ENCODE data around the gene LSP1. TPM values are rescaled to one million over a fixed set of nuclear protein-coding genes. Genes with fewer than 3 reads are reported as not detected.

LSP1 gene
- total and polyA plus RNA-seq, 10 donors = 136 to 422 (median 335) TPM

DNA sequence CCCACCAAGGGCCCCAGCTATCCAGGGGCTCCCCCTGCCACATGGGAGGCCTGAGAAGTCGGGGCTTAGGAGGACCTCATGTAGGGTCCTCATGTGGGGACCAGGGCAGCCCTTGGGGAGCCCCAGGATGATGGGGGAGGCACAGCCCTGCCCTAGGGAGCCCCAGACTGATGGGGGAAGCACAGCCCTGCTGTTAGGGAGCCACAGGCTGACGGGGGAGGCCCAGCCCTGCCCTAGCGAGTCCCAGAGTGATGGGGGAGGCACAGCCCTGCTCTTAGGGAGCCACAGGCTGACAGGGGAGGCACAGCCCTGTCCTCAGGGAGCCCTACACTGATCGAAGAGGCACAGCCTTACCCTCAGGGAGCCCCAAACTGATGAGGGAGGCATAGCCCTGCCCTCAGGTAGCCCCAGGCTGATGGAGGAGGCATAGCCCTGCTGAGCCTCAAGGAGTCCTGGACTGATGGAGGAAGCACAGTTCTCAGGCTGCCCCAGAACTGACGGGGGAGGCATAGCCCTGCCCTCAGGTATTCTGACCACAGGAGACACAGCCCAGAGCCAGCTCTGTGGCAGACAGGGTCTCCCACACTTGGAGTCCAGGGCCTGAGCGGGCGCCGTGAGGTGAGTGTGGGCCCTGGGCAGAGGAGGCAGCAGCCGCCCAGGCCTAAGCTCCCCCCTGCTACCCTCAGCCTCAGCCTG lies 28.0 kb downstream of the LSP1 start:
- DNase-seq = peak; percentile 69
- H3K36me3 ChIP-seq = peaks cover 0 to 96% (median 44%) of the 10 kb centered on the region in 6 donors
- H3K27me3 ChIP-seq (replicated peaks in 1 of 7) = no peaks in the 10 kb centered on the region
- peaks cover 34 to 74% (median 70%) of the 10 kb centered on the region in 6 donors for H3K4me1 ChIP-seq
- peak overlapping the region in 1 of 8 donors; percentile 34 for H3K4me3 ChIP-seq
- intact Hi-C loops (cut with DNase I; ENCODE audit: low total_unique reads) = loop anchor here (5.0 kb wide), 1 partner anchor 36 kb away; the partner anchor contains the start of gene TNNT3
- H3K9me3 ChIP-seq = no peaks in the 10 kb centered on the region
- H3K27ac ChIP-seq = peak overlapping the region; percentile 35 to 86 (median 66)
- 71 to 83% (median 82%) methylated on average over 1 to 9 of the region's 9 CpGs for WGBS, 5 donors
- no peak for TF ChIP-seq POLR2A (IDR thresholded peaks at IDR 0.05)
- TF ChIP-seq, protein P1, sequence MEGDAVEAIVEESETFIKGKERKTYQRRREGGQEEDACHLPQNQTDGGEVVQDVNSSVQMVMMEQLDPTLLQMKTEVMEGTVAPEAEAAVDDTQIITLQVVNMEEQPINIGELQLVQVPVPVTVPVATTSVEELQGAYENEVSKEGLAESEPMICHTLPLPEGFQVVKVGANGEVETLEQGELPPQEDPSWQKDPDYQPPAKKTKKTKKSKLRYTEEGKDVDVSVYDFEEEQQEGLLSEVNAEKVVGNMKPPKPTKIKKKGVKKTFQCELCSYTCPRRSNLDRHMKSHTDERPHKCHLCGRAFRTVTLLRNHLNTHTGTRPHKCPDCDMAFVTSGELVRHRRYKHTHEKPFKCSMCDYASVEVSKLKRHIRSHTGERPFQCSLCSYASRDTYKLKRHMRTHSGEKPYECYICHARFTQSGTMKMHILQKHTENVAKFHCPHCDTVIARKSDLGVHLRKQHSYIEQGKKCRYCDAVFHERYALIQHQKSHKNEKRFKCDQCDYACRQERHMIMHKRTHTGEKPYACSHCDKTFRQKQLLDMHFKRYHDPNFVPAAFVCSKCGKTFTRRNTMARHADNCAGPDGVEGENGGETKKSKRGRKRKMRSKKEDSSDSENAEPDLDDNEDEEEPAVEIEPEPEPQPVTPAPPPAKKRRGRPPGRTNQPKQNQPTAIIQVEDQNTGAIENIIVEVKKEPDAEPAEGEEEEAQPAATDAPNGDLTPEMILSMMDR (IDR thresholded peaks at IDR 0.05 in 8 of 11, conservative IDR thresholded peaks at IDR 0.05 in 3 of 11) = peak in 1 of 11 experiments; percentile 15

DNA sequence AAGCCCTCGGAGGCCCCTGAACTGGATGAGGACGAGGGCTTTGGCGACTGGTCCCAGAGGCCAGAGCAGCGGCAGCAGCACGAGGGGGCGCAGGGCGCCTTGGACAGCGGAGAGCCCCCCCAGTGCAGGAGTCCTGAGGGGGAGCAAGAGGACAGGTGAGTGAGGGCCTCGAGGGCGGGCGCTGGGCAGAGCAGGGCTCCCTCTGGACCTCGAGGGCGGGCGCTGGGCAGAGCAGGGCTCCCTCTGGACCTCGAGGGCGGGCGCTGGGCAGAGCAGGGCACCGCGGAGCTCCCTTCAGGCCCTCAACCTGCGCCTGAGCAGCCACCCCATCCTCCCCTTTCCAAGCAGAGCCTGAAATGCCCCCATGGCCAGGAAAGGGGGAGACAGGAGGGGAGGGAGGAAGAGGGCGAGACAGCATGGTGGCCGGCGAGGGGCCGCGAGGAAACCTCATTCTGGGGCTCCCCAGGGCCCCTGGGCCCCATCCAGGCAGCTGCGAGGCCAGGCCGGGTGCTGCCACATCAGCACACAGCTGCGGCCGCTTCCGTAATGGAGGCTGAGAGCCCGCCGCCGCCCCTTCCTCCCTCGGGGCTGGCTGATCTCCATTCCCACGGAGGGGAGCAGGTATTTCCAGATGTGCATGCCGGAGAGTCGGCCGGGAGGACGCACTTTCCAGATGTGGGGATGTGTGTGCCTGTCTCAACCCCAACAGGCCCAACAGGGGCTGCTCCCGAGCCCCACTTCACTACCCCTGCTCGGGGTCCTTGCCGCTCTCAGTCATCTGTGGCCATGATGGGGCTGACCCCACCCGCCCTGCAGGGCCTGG lies 28.8 kb downstream of the LSP1 start:
- H3K27me3 ChIP-seq (replicated peaks in 1 of 7) = no peaks in the 10 kb centered on the region
- 54 to 67% (median 58%) methylated on average over 19 to 43 of the region's 43 CpGs for WGBS, 5 donors
- H3K4me3 ChIP-seq = peak overlapping the region in 1 of 8 donors; percentile 34
- peaks cover 0 to 96% (median 52%) of the 10 kb centered on the region in 6 donors for H3K36me3 ChIP-seq
- H3K27ac ChIP-seq = peak overlapping the region; percentile 48 to 86 (median 66)
- peaks cover 30 to 66% (median 63%) of the 10 kb centered on the region in 6 donors for H3K4me1 ChIP-seq
- DNase-seq = peak; percentile 91
- no peaks in the 10 kb centered on the region for H3K9me3 ChIP-seq
- intact Hi-C loops (cut with DNase I; ENCODE audit: low total_unique reads) = loop anchor here (5.0 kb wide), 1 partner anchor 36 kb away; the partner anchor contains the start of gene TNNT3
- TF ChIP-seq, protein P1 (IDR thresholded peaks at IDR 0.05 in 8 of 11, conservative IDR thresholded peaks at IDR 0.05 in 3 of 11) = no peak
- TF ChIP-seq POLR2AphosphoS5 (IDR thresholded peaks at IDR 0.05) = peak; percentile 19 to 63 (median 57)

DNA sequence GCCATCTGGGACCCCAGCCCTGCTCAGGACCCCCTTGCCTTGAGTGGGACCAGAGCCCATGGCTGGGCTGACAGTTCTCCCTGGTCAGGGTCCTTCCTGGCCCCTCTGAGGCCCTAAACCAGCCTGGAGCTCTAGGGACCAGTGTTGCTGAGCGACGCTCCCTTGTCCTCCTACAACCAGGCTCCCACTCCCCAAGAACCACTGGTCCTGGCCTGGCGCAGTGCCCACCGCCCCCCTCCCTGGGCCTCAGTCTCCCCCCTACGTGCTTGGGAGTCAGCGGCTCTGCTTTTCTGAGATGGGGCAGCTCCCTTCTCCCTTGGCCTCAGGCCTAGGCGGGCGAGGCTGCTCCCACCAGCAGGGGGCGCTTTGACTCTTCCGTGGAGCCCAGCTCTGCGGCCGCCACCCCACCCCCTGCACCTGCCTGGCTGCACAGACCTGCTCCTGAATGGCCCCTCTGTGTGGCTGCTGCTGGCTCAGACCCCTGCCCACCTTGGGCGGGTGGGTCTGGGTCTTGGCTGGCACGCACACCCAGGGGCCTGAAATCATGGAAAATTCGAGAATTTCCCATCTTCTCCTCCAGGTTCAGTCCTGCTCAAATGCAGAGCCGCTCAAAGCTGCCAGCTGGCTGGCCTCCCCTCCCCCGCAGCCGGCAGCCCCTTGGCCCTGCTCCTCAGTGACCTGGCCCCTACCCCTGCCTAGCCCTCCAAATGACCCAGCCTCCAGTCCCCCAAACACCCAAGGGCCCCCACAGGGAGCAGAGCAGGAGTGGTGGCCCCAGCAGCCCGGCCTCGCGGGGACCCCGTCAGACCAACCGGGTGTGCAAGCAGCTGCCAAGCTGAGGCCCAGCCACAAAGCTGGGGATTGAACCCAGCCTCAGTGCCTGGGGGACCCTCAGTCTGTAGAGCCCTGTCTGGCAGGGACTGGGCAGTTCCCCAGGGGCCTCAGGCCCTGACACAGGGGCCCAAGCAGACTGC lies 29.7 kb downstream of the LSP1 start:
- 19 to 42% (median 36%) methylated on average over 14 to 23 of the region's 23 CpGs for WGBS, 5 donors
- Histone ChIP-seq H3K36me3 (peaks cover 0 to 98% (median 61%) of the 10 kb centered on the region in 6 donors), H3K4me3 (peak overlapping the region in 1 of 8 donors; percentile 34), H3K27me3 (replicated peaks in 1 of 7) (no peaks in the 10 kb centered on the region), H3K4me1 (peaks cover 27 to 65% (median 57%) of the 10 kb centered on the region in 6 donors), H3K27ac (peak overlapping the region in 7 of 8 donors; percentile 48 to 86 (median 70)), H3K9me3 (no peaks in the 10 kb centered on the region)
- TF ChIP-seq POLR2AphosphoS5 (IDR thresholded peaks at IDR 0.05) (peak; percentile 55 to 78 (median 63)), POLR2A (IDR thresholded peaks at IDR 0.05) (no peak)
- TF ChIP-seq, protein P1 (IDR thresholded peaks at IDR 0.05 in 8 of 11, conservative IDR thresholded peaks at IDR 0.05 in 3 of 11) = peak; percentile 80 to 97 (median 92)
- intact Hi-C loops (cut with DNase I; ENCODE audit: low total_unique reads) = loop anchor here (5.0 kb wide), 1 partner anchor 35 kb away; the partner anchor contains the start of gene TNNT3
- peak; percentile 96 for DNase-seq
